K562 (cell line): ENCODE results near the gene TXNRD1. TPM values are rescaled to one million over a fixed set of nuclear protein-coding genes. Genes with fewer than 3 reads are reported as not detected.

ENCODE experiments used
- ATAC-seq: fragments of 200-7000 bp; cut with Tn5 transposase; 3 replicates; pipeline ENCODE4 v1.9.1; 2020; ENCODE audit warnings: moderate library complexity
- BruUV-seq: library from RNA; stranded (reverse); fragments of 400-500 nt; replicated peaks from 2 replicates; lab custom pipeline; 2021; lab: Mats Ljungman, UMichigan
- CTCF ChIA-PET: fragments of 300-600 bp; formaldehyde crosslinking; extraction: SDS; loops from one replicate; lab custom pipeline; 2021; ENCODE audit warnings: low intra/inter-chr PET ratio; lab: Yijun Ruan, JAX
- POLR2A ChIA-PET: fragments of 300-600, 350-650 bp; sonication (Branson Sonifier 250); formaldehyde crosslinking; extraction: SDS; loops from one replicate; lab custom pipeline; 2021; ENCODE audit warnings: antibody characterized with exemption, inconsistent platforms; lab: Yijun Ruan, JAX
- DNase-seq, 4 experiments: peaks; one replicate each; pipeline versions ENCODE4 v3.0.0 to v3.0.0-alpha.2; 2011 to 2018; ENCODE audit warnings: low spot score in 3 of 4, mixed read lengths in 3 of 4; ENCODE audit errors: extremely low read depth in 1 of 4
- FAIRE-seq: peaks from 2 replicates; lab custom pipeline; 2011; peaks lifted over from hg19 to GRCh38; lab: Jason Lieb, UNC
- H2AFZ ChIP-seq: 2 replicates; pipeline ENCODE4 v1.6.0; 2011; ENCODE audit warnings: low read depth, low read length, control low read depth, inconsistent platforms
- H3K27ac ChIP-seq: fragments of 200-600 bp; 3 replicates; pipeline ENCODE4 v1.8.0; 2011; ENCODE audit warnings: low read depth, mild to moderate bottlenecking, control low read depth, inconsistent platforms, low read length, moderate library complexity, mixed read lengths; ENCODE audit errors: extremely low read depth
- H3K27me3 ChIP-seq, 2 experiments: fragments of 300-600 bp in 1 of 2; 2 replicates in 1 of 2; 3 replicates in 1 of 2; pipeline versions ENCODE4 v1.6.0 to v1.8.0; 2011; ENCODE audit warnings: inconsistent platforms in 2 of 2, low read length in 2 of 2, mild to moderate bottlenecking in 1 of 2, mixed read lengths in 1 of 2, moderate library complexity in 1 of 2; ENCODE audit not compliant: control insufficient read depth in 2 of 2, insufficient read depth in 2 of 2
- H3K36me3 ChIP-seq: fragments of 300-600 bp; 3 replicates; pipeline ENCODE4 v1.8.0; 2011; ENCODE audit warnings: mild to moderate bottlenecking, low read length, inconsistent platforms; ENCODE audit not compliant: control insufficient read depth, insufficient read depth
- H3K4me1 ChIP-seq, 2 experiments: fragments of 200-600 bp in 1 of 2; replicated peaks in 1 of 2; 2 replicates in 1 of 2; 3 replicates in 1 of 2; pipeline versions ENCODE4 v1.5.1 to v1.8.0; 2011; ENCODE audit warnings: inconsistent platforms in 2 of 2, low read length in 2 of 2, mild to moderate bottlenecking in 1 of 2, mixed read lengths in 1 of 2, moderate library complexity in 1 of 2; ENCODE audit not compliant: control insufficient read depth in 2 of 2, insufficient read depth in 2 of 2
- H3K4me2 ChIP-seq: 2 replicates; pipeline ENCODE4 v1.6.1; 2011; ENCODE audit warnings: low read length, control low read depth, inconsistent platforms, mixed read lengths; ENCODE audit not compliant: insufficient read depth
- H3K4me3 ChIP-seq: fragments of 200-600 bp; sonication (generic), shearing (Covaris generic); 2 replicates; pipeline ENCODE4 v1.5.1; 2016; ENCODE audit warnings: control low read depth, inconsistent platforms
- H3K79me2 ChIP-seq: fragments of 200-600 bp; 3 replicates; pipeline ENCODE4 v1.8.0; 2011; ENCODE audit warnings: low read length, inconsistent platforms; ENCODE audit not compliant: control insufficient read depth, insufficient read depth
- H3K9ac ChIP-seq, 2 experiments: 2 replicates each; pipeline versions ENCODE4 v1.6.0 to v1.6.1; 2011; ENCODE audit warnings: low read depth in 2 of 2, low read length in 2 of 2, control low read depth in 1 of 2, inconsistent platforms in 1 of 2, mild to moderate bottlenecking in 1 of 2, mixed read lengths in 1 of 2; ENCODE audit not compliant: insufficient read depth in 1 of 2
- H3K9me1 ChIP-seq: one replicate; pipeline ENCODE4 v1.6.0; 2011; ENCODE audit warnings: inconsistent platforms, mild to moderate bottlenecking, low read length, moderate library complexity; ENCODE audit not compliant: control insufficient read depth, insufficient read depth
- H3K9me3 ChIP-seq: replicated peaks from 2 replicates; pipeline ENCODE4 v1.5.1; 2011; ENCODE audit warnings: low read depth, low read length, inconsistent platforms; ENCODE audit not compliant: control insufficient read depth, insufficient read depth
- H4K20me1 ChIP-seq: replicated peaks from 2 replicates; pipeline ENCODE4 v1.6.1; 2011; ENCODE audit warnings: low read length, inconsistent platforms, mixed read lengths; ENCODE audit not compliant: control insufficient read depth, insufficient read depth
- FOXP1 ChIP-seq: sonication (generic); formaldehyde crosslinking; IDR thresholded peaks from 2 replicates; pipeline ENCODE4 v1.8.0; 2022; ENCODE audit warnings: mild to moderate bottlenecking, missing genetic modification reagents
- NFIC ChIP-seq: fragments of 450-650 bp; IDR thresholded peaks from 2 replicates; pipeline ENCODE4 v1.6.1; 2017; ENCODE audit warnings: mild to moderate bottlenecking, inconsistent platforms
- SMAD3 ChIP-seq: fragments of 450-650 bp; formaldehyde crosslinking; conservative IDR thresholded peaks from 2 replicates; pipeline ENCODE4 v1.4.0; 2020; ENCODE audit warnings: mild to moderate bottlenecking
- ZNF263 ChIP-seq: sonication (generic); formaldehyde crosslinking; IDR thresholded peaks from 2 replicates; pipeline ENCODE4 v1.8.0; 2022; ENCODE audit warnings: mild to moderate bottlenecking, missing genetic modification reagents, borderline replicate concordance
- ZNF274 ChIP-seq: IDR thresholded peaks from 2 replicates; pipeline ENCODE4 v1.6.1; 2011; ENCODE audit warnings: low read depth, mild to moderate bottlenecking, low read length, moderate library complexity, borderline replicate concordance
- ZNF507 ChIP-seq: conservative IDR thresholded peaks from 2 replicates; pipeline ENCODE4 v1.6.1; 2017; ENCODE audit warnings: missing genetic modification characterization, missing compliant biosample characterization
- WGBS: fragments of 100-300 bp; shearing (Covaris generic); methylation state at CpG from one replicate; pipeline ENCODE4 v1.1.6; 2016; ENCODE audit warnings: low coverage, mixed read lengths; ENCODE audit not compliant: insufficient coverage; ENCODE audit errors: missing lambda C conversion rate; 5-methylcytosine and 5-hydroxymethylcytosine counted together
- in situ Hi-C: fragments of 300-500 bp; cut with MboI; formaldehyde crosslinking; loops from 4 replicates; pipeline ENCODE4 v1.15.0; 2018; ENCODE audit warnings: inconsistent platforms, mixed read lengths
- intact Hi-C: fragments of 100-400 bp; cut with micrococcal nuclease; formaldehyde crosslinking; loops from 2 replicates; pipeline ENCODE4 v1.14.2; 2022
- polyA plus RNA-seq, 8 experiments: library from polyadenylated mRNA; depleted of rRNA in 4 of 8; stranded (reverse) in 5 of 8; unstranded in 3 of 8; fragments of >200 nt; fragmentation: Nextera tagmentation in 2 of 8; fragmentation: Illumina TruSeq in 1 of 8; extraction: Ambion mirVana in 2 of 8; extraction: Trizol in 1 of 8; gene quantifications; 2 replicates each; pipeline versions ENCODE4 v1.2.1 to v1.2.3, GENCODE V29; 2011 to 2014; ENCODE audit warnings: inconsistent platforms in 1 of 8, missing spikeins in 1 of 8
- total RNA-seq, 7 experiments: library from RNA; depleted of rRNA in 6 of 7; stranded (reverse); fragments of >200 nt in 6 of 7; fragmentation: Illumina TruSeq in 2 of 7; extraction: Trizol in 2 of 7; gene quantifications; 2 replicates each; pipeline versions ENCODE4 v1.2.1 to v1.2.3, GENCODE V29; 2011 to 2021; ENCODE audit warnings: low replicate concordance in 1 of 7
- TF ChIP-seq, protein P1 (sequence below): fragments of 450-650 bp; IDR thresholded peaks from 2 replicates; pipeline ENCODE4 v1.6.1; 2016

TXNRD1 gene
- total and polyA plus RNA-seq, 9 of the 15 experiments (the other 6 are each of a cell fraction or from before 2014, with no cell fraction given), result 107 to 189 (median 146) TPM

DNA sequence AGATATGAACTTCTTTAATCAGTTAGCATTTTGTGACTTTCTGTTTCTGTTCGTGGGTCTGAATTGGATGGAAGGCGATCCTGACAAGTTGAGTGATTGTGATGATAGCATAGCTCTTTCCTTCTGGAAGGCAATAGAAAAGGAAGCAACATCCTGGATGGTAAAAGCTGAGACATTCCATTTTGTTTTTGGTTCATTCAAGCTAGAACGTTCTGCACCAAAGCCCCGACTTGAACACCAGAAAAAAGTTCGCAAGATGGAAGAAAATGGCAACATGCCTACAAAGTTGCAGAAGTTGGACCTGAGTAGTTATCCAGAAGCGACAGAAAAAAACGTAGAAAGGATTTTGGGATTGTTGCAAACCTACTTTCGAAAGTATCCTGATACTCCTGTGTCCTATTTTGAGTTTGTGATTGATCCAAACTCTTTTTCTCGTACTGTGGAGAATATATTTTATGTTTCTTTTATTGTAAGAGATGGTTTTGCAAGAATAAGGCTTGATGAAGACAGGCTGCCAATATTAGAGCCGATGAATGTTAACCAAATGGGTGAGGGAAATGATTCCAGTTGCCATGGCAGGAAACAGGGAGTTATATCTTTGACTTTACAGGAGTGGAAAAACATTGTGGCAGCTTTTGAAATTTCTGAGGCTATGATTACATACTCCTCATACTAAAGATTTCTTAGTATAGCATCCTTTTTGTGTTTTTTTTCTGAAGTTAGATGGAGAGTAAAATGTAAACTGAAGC, 88.9 kb downstream of the TXNRD1 start (continued):
- TF ChIP-seq ZNF274, result no peak
- no peak for TF ChIP-seq ZNF507

DNA sequence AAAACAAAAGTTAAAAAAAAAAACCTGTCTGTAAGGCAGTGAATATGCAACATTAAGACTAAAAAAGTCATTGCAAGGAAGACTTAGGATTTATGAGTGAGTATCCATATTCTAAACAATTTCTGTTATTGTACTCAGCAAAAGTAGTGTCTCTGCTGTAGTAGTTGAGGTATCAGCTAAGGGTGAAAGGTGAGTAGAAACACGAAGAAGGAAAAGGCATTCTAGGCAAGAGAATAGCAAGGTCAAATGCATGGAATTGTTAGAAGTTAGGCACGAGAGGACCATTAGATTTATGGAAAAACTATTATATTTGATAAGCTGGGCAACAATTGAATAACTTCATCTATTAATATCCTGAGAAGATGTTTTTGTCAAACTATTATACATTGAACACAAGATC, 89.8 kb downstream of the TXNRD1 start:
- Histone ChIP-seq H3K27me3 (no peaks in the 10 kb centered on the region), H2AFZ (no peak overlapping the region), H3K9ac (no peak overlapping the region), H3K4me2 (no peak overlapping the region), H3K9me1 (no peaks in the 10 kb centered on the region), H4K20me1 (peaks cover 15% of the 10 kb centered on the region), H3K4me1 (peaks cover 0 to 7% of the 10 kb centered on the region in 2 experiments; a peak in 2 of 5 replicates), H3K9me3 (no peaks in the 10 kb centered on the region), H3K79me2 (peaks cover 93% of the 10 kb centered on the region), H3K4me3 (no peak overlapping the region), H3K36me3 (peaks cover 82% of the 10 kb centered on the region), H3K27ac (no peak overlapping the region)
- DNase-seq (no peak), FAIRE-seq (no peak), ATAC-seq (no peak)
- CTCF ChIA-PET, result no interaction called here
- 51% methylated on average over 2 of the region's 2 CpGs for WGBS
- no TSS peak for BruUV-seq
- in situ Hi-C loops, result no loop called here
- POLR2A ChIA-PET, result interaction anchor here (0.7 to 1.9 kb wide), 4 partner anchors 10 to 30 kb away, joined by 3 to 9 read pairs (median 4); no protein-coding TSS in a partner anchor
- intact Hi-C loops, result no loop called here
- no peak for TF ChIP-seq NFIC
- TF ChIP-seq, protein P1, sequence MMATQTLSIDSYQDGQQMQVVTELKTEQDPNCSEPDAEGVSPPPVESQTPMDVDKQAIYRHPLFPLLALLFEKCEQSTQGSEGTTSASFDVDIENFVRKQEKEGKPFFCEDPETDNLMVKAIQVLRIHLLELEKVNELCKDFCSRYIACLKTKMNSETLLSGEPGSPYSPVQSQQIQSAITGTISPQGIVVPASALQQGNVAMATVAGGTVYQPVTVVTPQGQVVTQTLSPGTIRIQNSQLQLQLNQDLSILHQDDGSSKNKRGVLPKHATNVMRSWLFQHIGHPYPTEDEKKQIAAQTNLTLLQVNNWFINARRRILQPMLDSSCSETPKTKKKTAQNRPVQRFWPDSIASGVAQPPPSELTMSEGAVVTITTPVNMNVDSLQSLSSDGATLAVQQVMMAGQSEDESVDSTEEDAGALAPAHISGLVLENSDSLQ, result no peak
- no peak for TF ChIP-seq ZNF263 (CRISPR knock-in tag)
- TF ChIP-seq SMAD3 (CRISPR knock-in tag), result no peak
- TF ChIP-seq FOXP1, result no peak
